NK-92 treated with Interleukin-12 subunit alpha and Interleukin-12 subunit beta, amount 100 ng/mL, for 24 hours (cell line): Measurements from ENCODE around the gene ADGRA3.
"Not testable (repeated sequence)": the region's sequence is repeated elsewhere in the genome, so short reads cannot be mapped to it uniquely, and the experiment has no call there.

ENCODE experiments used
- DNase-seq: peaks from one replicate; lab custom pipeline; 2025; lab: John Stamatoyannopoulos, UW

The ADGRA3 gene

GRCh38 chr4:22439947-22440346 lies 75.9 kb downstream of the ADGRA3 start:
- DNase-seq: no peak

DNA sequence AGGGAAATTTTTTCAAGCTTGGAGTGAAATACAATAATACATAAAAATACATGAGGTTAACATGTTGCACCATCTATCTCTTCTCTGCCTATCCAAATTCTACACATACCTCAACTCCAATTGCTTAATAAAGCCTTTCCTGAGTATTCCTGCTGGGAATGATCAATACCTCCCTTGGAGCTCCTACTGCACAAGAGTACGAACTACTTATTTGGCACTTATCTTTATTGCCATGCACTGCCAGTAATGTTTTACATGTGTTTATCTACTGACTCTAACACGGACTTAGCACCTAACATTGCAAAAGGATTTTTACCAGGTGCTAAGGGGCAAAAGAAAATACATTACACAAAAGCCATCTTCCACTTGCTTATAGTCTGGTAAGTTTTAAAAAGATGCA lies 80.2 kb downstream of the ADGRA3 start:
- DNase-seq: no peak

- DNase-seq: no peak
Observed at GRCh38 chr4:22434895-22435294, 81.0 kb downstream of the ADGRA3 start.

DNA sequence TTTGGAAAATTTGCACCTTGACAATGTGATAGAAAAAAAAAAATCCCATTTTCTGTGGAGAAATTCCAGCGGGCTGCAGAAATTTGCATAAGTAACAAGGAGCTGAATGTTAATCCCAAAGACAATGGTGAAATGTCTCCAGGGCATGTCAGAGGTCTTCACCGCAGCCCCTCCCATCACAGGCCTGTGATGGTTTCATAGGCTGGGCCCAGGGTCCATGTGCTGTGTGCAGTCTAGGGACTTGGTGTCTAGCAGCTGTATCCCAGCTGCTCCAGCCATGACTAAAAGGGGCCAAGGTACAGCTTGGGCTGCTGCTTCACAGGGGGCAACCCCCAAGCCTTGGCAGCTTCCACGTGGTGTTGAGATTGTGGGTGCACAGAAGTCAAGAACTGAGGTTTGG lies 85.2 kb downstream of the ADGRA3 start:
- no peak for DNase-seq

DNA sequence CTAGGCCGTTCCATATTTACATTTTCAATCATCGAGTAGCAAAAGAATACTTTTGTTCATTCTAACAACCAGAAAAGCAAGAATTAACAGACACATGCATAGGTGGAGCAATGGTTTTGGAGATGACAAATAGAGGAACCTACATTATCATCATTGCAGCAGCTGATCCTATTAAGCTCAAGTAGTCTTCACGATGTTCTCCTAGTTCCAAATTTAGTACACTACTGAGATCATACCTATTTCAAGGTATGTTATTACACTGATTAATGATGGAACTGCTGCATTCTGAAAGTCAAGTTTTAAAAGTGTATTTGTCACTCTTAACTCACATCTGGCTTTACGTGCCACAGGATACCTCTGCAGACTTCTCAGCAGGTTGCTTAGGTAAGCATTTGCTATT lies 87.4 kb downstream of the ADGRA3 start:
- DNase-seq: no peak

DNA sequence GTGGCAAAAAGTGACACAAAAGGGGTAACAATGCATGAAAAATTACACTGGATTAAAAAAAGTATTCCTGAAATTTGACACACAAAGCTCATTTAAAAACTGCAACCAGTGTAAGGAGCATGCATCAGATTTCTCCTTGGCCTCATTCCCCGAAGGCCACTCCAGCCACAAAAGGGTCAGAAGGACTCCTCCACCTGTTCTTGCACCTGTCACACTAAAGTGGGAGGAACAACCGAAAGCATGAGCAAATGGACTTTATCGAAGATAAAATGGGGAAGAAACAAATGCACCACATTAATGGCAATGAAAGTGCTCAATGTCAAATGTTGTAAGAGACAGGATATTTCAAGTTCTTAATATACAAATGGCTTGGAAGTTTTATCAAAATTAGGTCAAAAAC lies 88.2 kb downstream of the ADGRA3 start:
- DNase-seq: no peak

GRCh38 chr4:22420291-22420690 lies 95.6 kb downstream of the ADGRA3 start:
- DNase-seq: no peak

- no peak for DNase-seq
Observed at GRCh38 chr4:22417408-22417807, 98.5 kb downstream of the ADGRA3 start.

- no peak for DNase-seq
Observed at GRCh38 chr4:22416403-22416802, 99.5 kb downstream of the ADGRA3 start.

- no peak for DNase-seq
Observed at GRCh38 chr4:22414833-22415232, 101.0 kb downstream of the ADGRA3 start.

DNA sequence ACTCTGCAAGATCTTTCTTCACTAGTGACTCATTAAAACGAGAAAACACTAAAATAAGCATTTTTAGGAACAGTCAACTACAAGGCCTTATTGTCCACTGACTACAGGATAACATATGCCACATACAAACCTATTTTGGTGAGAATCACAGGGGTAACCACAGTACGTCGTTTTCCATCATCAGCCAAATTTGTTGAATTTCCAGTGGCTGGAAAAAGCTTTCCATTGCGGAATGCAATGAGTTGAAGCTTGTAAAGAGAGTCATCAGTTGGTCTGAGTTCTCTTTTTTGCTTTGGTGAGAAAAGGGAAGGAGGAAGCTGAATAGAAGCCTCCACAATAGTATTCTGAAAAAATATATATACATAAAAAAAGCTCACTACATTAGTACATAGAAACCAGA lies 102.4 kb downstream of the ADGRA3 start:
- DNase-seq: no peak

GRCh38 chr4:22412013-22412412 lies 103.9 kb downstream of the ADGRA3 start:
- DNase-seq: no peak

- no peak for DNase-seq
Observed at GRCh38 chr4:22410645-22411247, 105.1 kb downstream of the ADGRA3 start.

DNA sequence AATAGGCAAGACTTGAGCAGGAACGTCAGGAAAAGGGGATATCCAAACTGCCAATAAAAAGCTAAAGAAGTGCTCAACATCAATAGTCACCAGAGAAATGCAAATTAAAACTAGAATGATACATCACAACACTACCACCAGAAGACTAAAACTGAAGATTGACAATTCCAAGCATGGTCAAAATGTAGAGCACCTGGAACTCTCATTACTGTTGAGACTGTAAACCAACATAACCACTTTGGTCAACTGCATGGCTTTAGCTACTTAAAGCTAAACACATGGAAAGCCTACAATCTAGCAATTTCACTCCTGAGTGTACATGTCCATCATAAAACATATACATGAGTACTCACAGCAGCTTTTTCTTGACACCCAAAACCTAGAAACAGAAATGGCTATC lies 107.4 kb downstream of the ADGRA3 start:
- DNase-seq: no peak

GRCh38 chr4:22407361-22407760 lies 108.5 kb downstream of the ADGRA3 start:
- no peak for DNase-seq

GRCh38 chr4:22398671-22399070 lies 117.2 kb downstream of the ADGRA3 start:
- DNase-seq: no peak

DNA sequence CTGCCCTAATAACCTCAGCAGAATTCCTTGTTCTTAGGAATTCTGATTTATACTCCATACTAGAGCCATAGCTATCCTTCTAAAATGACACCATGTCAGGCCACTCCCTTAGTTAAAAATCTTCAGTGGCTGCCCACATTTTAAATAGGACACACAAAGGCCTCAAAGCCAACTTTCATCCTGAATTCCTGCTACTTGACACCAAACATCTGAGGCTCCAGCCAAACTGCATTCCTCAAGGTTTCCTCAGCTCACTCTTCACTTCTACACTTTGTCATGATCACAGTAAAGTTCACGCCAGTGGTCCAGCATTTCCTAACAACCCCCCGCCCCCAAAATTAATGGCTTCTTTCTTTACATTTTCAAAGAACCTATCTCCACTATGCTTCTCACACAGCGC lies 124.3 kb downstream of the ADGRA3 start:
- DNase-seq: no peak

DNA sequence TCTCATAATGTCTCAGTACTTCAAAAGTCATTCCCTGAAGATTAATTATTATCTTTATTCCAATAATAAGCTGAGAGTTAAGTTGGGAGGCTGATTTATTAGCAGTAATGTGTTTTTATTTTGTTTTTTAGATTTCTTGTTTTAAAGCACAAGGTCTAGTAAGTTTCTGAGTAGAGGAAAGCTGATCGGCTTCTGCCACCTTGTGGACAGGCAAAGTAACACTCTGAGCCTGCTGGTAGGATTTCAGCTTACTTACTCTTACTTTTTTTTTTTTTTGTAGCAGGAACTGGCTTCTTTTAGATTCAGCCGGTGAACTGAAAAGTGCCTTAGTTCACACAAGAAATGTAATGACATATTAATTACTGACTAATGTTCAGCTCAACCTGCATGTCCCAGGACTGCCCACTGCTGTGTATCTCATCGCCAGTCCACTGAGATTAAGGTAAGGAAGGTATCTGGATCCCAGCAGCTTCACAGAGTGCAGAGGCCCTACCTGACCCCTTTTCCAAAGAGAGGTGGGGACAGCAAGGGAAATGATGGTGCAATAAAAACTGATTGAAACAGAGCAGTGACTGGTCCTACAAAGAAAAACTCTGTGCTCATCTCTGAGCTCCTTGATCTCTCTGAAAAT lies 126.5 kb downstream of the ADGRA3 start:
- DNase-seq: no peak

DNA sequence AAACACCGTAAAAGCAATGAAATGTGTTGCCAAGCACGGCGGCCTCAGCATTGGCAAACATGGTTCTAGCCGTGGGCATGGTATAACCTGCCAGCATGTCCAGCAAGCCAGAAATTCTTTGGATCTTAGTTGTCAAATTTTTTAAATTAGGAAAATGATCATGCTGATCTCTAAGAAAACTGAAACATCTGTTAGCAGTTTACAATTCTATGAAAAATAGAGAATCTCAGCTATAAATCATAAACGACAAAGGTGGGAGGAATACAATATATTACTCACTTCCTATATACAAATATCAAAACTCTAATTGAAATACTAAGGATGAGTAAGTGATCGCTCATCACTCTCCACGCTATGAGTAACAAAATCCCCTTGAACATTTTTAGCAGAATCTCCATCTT lies 130.3 kb downstream of the ADGRA3 start:
- DNase-seq: no peak

DNA sequence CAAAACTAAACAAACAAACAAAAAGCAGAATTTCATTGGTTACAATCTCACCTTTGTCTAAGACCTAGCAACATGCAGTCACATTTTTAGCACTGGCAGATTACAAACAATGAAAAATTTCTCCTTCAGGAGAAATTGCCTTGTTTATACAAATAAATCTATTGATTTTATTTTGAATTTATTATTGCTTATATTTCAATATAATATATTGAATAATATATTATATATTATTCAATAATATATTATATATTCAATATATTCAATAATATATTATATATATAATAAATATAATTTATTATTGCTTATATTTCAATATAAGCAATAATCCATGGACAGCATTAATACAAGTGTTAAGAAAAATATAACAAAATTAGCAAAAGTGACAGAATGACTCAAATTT lies 131.7 kb downstream of the ADGRA3 start:
- no peak for DNase-seq

DNA sequence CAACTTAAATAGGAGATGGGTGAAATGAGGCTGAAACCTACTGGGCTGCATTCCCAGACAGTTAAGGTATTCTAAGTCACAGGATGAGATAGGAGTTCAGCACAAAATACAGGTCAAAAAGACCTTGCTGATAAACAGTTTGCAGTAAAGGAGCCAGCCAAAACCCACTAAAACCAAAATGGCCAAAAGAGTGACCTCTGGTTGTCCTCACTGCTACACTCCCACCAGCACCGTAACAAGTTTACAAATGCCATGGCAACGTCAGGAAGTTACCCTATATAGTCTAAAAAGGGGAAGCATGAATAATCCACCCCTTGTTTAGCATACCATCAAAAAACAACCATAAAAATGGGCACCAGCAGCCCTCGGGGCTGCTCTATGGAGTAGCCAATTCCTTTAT lies 133.7 kb downstream of the ADGRA3 start:
- DNase-seq: not testable (repeated sequence)

- DNase-seq: no peak
Observed at GRCh38 chr4:22372986-22373385, 142.9 kb downstream of the ADGRA3 start.

- DNase-seq: no peak
Observed at GRCh38 chr4:22369901-22370562, 145.8 kb downstream of the ADGRA3 start.

GRCh38 chr4:22363787-22364186 lies 152.1 kb downstream of the ADGRA3 start:
- DNase-seq: no peak
